Mammary epithelial cell (primary cell): ENCODE data around the gene CNOT9.

Experiments used
- CTCF ChIP-seq, 2 donors: IDR thresholded peaks in 1 of 2; conservative IDR thresholded peaks in 1 of 2; 2 replicates each; pipeline ENCODE4 v1.5.1; 2011 to 2012; ENCODE audit warnings: inconsistent platforms in 2 of 2, low read length in 2 of 2, mild to moderate bottlenecking in 2 of 2, control low read depth in 1 of 2, low read depth in 1 of 2; ENCODE audit not compliant: insufficient read depth in 1 of 2; ENCODE audit errors: extremely low read depth in 1 of 2
- EZH2 ChIP-seq: IDR thresholded peaks from 2 replicates; pipeline ENCODE4 v1.6.1; 2012; ENCODE audit warnings: low read length, inconsistent platforms, borderline replicate concordance

DNA sequence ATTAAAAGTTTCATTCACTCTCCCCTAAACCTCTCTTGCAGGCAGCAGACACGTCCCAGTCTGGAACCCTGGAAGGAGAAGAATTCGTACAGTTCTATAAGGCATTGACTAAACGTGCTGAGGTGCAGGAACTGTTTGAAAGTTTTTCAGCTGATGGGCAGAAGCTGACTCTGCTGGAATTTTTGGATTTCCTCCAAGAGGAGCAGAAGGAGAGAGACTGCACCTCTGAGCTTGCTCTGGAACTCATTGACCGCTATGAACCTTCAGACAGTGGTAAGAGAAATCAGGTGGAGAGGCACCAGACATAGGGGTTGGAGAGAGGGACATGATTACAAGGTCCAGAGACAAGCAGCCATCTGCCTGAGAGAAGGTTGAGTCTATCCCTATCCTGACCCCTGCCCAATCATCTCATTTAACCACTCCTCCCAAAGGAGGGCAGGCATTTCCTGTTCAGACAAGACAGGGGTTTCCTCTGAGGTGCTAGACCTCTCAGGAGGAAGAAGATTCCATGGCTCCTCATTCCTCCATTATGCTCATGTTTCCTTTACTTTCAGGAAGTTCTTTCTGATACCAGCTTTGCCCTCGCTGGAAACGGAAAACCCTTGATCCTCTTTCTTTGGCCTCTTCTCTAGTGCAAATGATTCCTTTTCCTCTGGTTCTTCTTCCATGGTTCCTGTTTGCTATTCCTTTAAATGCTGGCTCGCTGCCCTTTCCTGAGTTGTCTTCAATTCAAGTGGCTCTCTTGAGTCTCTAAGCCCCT lies 54.1 kb downstream of the CNOT9 start:
- TF ChIP-seq EZH2: no peak
- no peak for TF ChIP-seq CTCF (conservative IDR thresholded peaks at IDR 0.05 in 1 of 2, IDR thresholded peaks at IDR 0.05 in 1 of 2; ENCODE audit: extremely low read depth in 1 of 2, insufficient read depth in 1 of 2, low read depth in 1 of 2, low read length in 2 of 2)
